Skin of body (tissue), 2 donors: ENCODE measurements around the gene INSYN1. TPM values are rescaled to one million over a fixed set of nuclear protein-coding genes. Genes with fewer than 3 reads are reported as not detected.
"Not testable (repeated sequence)": the region's sequence is repeated elsewhere in the genome, so short reads cannot be mapped to it uniquely, and the experiment has no call there.

Experiments
- DNase-seq: peaks from one replicate; lab custom pipeline; 2025; lab: John Stamatoyannopoulos, UW
- total RNA-seq: library from RNA; depleted of rRNA; stranded (reverse); fragments of >200 nt; gene quantifications from one replicate; pipeline ENCODE4 v1.2.3, GENCODE V29; 2014

INSYN1 gene
- total RNA-seq, 1 donor from 2014 or later, result 7.7 TPM

GRCh38 chr15:73749971-73750370 is 3.2 kb downstream of the INSYN1 start:
- no peak for DNase-seq

GRCh38 chr15:73749533-73749932 is 3.6 kb downstream of the INSYN1 start:
- no peak for DNase-seq

GRCh38 chr15:73748730-73749129 is 4.4 kb downstream of the INSYN1 start:
- DNase-seq, result no peak

GRCh38 chr15:73747847-73748590 is 5.1 kb downstream of the INSYN1 start:
- no peak for DNase-seq

GRCh38 chr15:73746883-73747282 is 6.3 kb downstream of the INSYN1 start:
- no peak for DNase-seq

- DNase-seq, result no peak
Measured at GRCh38 chr15:73746261-73746660, 6.9 kb downstream of the INSYN1 start.

GRCh38 chr15:73745073-73745472 is 8.1 kb downstream of the INSYN1 start:
- no peak for DNase-seq

- DNase-seq, result no peak
Measured at GRCh38 chr15:73744293-73744692, 8.9 kb downstream of the INSYN1 start.

- DNase-seq, result no peak
Measured at GRCh38 chr15:73741321-73741836, 11.8 kb downstream of the INSYN1 start.

- DNase-seq, result no peak
Measured at GRCh38 chr15:73740152-73741048, 12.8 kb downstream of the INSYN1 start.

- DNase-seq, result no peak
Measured at GRCh38 chr15:73737535-73737934, 15.6 kb downstream of the INSYN1 start.

- no peak for DNase-seq
Measured at GRCh38 chr15:73732930-73733329, 20.2 kb downstream of the INSYN1 start.

GRCh38 chr15:73732051-73732450 is 21.1 kb downstream of the INSYN1 start:
- not testable (repeated sequence) for DNase-seq

GRCh38 chr15:73727330-73727976 is 25.7 kb downstream of the INSYN1 start:
- no peak for DNase-seq

GRCh38 chr15:73724212-73724611 is 28.9 kb downstream of the INSYN1 start:
- no peak for DNase-seq

GRCh38 chr15:73723191-73723590 is 30.0 kb downstream of the INSYN1 start:
- DNase-seq, result no peak

- no peak for DNase-seq
Measured at GRCh38 chr15:73722425-73722824, 30.7 kb downstream of the INSYN1 start.

- no peak for DNase-seq
Measured at GRCh38 chr15:73718694-73719093, 34.5 kb downstream of the INSYN1 start.

- DNase-seq, result no peak
Measured at GRCh38 chr15:73717802-73718201, 35.3 kb downstream of the INSYN1 start.

- DNase-seq, result no peak
Measured at GRCh38 chr15:73717206-73717605, 35.9 kb downstream of the INSYN1 start.

- no peak for DNase-seq
Measured at GRCh38 chr15:73716417-73716816, 36.7 kb downstream of the INSYN1 start.

- DNase-seq, result no peak
Measured at GRCh38 chr15:73715417-73715816, 37.7 kb downstream of the INSYN1 start.
